A673 (cell line): ENCODE data around the gene MS4A10. TPM values are rescaled to one million over a fixed set of nuclear protein-coding genes. Genes with fewer than 3 reads are reported as not detected.

Experiments used
- BruUV-seq: library from RNA; stranded (reverse); fragments of 400-500 nt; replicated peaks from 2 replicates; lab custom pipeline; 2021; lab: Mats Ljungman, UMichigan
- CTCF ChIA-PET: fragments of 300-600 bp; sonication (Branson Sonifier 250); formaldehyde crosslinking; loops from one replicate; lab custom pipeline; 2022; ENCODE audit warnings: antibody characterized with exemption; lab: Charles Lee
- POLR2A ChIA-PET: fragments of 300-600 bp; sonication (Branson Sonifier 250); formaldehyde crosslinking; loops from one replicate; lab custom pipeline; 2022; ENCODE audit warnings: antibody characterized with exemption; ENCODE audit not compliant: low non-redundant PET; lab: Charles Lee
- DNase-seq: peaks from one replicate; pipeline ENCODE4 v3.0.0-alpha.2; 2015; ENCODE audit warnings: low spot score
- H3K27ac ChIP-seq: fragments of 200-600 bp; sonication (generic); 2 replicates; pipeline ENCODE4 v1.5.1; 2016; ENCODE audit warnings: mixed run types, low read depth, mild to moderate bottlenecking, mixed read lengths, antibody characterized with exemption, low read length; ENCODE audit not compliant: poor library complexity, severe bottlenecking
- H3K27me3 ChIP-seq: fragments of 200-600 bp; sonication (generic); replicated peaks from 2 replicates; pipeline ENCODE4 v1.6.1; 2017; ENCODE audit warnings: mixed run types, low read depth, mild to moderate bottlenecking, mixed read lengths, antibody characterized with exemption, low read length; ENCODE audit not compliant: insufficient read depth, poor library complexity
- H3K36me3 ChIP-seq: fragments of 200-600 bp; sonication (generic); 2 replicates; pipeline ENCODE4 v1.6.1; 2016; ENCODE audit warnings: mixed run types, mild to moderate bottlenecking, mixed read lengths, antibody characterized with exemption, low read length; ENCODE audit not compliant: insufficient read depth, poor library complexity, severe bottlenecking
- H3K4me1 ChIP-seq: fragments of 200-600 bp; sonication (generic); 2 replicates; pipeline ENCODE4 v1.6.1; 2017; ENCODE audit warnings: mixed run types, mild to moderate bottlenecking, mixed read lengths, antibody characterized with exemption, low read length; ENCODE audit not compliant: insufficient read depth, poor library complexity, severe bottlenecking
- H3K4me3 ChIP-seq: fragments of 200-600 bp; sonication (generic); 2 replicates; pipeline ENCODE4 v1.5.1; 2016; ENCODE audit warnings: low read depth, mixed run types, mild to moderate bottlenecking, mixed read lengths, low read length; ENCODE audit not compliant: poor library complexity, severe bottlenecking
- H3K9me3 ChIP-seq: fragments of 200-600 bp; sonication (generic); 2 replicates; pipeline ENCODE4 v1.6.1; 2016; ENCODE audit warnings: mixed run types, low read depth, mild to moderate bottlenecking, mixed read lengths, antibody characterized with exemption, low read length; ENCODE audit not compliant: poor library complexity, severe bottlenecking
- EZH2 ChIP-seq: fragments of 200-600 bp; sonication (generic); IDR thresholded peaks from 2 replicates; pipeline ENCODE4 v1.6.1; 2017; ENCODE audit warnings: borderline replicate concordance, low read depth, mild to moderate bottlenecking, mixed read lengths, antibody characterized with exemption, low read length; ENCODE audit not compliant: poor library complexity, severe bottlenecking
- intact Hi-C: fragments of 100-400 bp; cut with micrococcal nuclease; formaldehyde crosslinking; loops from one replicate; pipeline ENCODE4 v1.10.0; 2022; ENCODE audit not compliant: unreplicated experiment
- total RNA-seq: library from RNA; stranded (reverse); gene quantifications from 2 replicates; pipeline ENCODE4 v1.2.3, GENCODE V29; 2021
- TF ChIP-seq, protein P1 (sequence below): fragments of 300-800, 200-600 bp; sonication (generic); conservative IDR thresholded peaks from 2 replicates; pipeline ENCODE4 v1.5.1; 2017; ENCODE audit warnings: low read depth, mild to moderate bottlenecking, antibody characterized with exemption, low read length, moderate library complexity, mixed read lengths

The MS4A10 gene
- total RNA-seq, 1 experiment from 2014 or later, result not detected

DNA sequence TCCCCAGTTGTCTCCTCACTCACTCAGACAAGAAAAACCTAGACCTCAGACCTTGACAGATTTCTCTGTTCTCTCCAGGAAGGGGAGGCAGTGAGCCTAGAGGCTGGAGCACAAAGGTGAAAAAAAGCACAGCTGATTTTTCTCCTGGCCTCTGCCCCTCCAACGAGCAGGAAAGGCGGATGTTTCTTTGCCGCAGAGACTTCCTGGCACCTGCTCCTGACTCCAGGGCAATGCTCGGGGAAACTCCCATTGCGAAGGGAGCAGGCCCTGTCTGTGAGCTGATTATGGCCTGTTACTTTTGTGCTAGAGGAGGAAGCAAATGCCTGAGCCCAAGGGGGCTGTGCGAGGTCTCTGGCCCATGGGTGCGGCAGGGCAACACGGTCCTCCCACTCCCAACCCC is 25.4 kb downstream of the MS4A10 start:
- intact Hi-C loops, result no loop called here
- CTCF ChIA-PET, result no interaction called here
- H3K27ac ChIP-seq, result no peak overlapping the region
- H3K9me3 ChIP-seq, result no peaks in the 10 kb centered on the region
- TF ChIP-seq, protein P1, sequence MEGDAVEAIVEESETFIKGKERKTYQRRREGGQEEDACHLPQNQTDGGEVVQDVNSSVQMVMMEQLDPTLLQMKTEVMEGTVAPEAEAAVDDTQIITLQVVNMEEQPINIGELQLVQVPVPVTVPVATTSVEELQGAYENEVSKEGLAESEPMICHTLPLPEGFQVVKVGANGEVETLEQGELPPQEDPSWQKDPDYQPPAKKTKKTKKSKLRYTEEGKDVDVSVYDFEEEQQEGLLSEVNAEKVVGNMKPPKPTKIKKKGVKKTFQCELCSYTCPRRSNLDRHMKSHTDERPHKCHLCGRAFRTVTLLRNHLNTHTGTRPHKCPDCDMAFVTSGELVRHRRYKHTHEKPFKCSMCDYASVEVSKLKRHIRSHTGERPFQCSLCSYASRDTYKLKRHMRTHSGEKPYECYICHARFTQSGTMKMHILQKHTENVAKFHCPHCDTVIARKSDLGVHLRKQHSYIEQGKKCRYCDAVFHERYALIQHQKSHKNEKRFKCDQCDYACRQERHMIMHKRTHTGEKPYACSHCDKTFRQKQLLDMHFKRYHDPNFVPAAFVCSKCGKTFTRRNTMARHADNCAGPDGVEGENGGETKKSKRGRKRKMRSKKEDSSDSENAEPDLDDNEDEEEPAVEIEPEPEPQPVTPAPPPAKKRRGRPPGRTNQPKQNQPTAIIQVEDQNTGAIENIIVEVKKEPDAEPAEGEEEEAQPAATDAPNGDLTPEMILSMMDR, result no peak
- TF ChIP-seq EZH2, result no peak
- no peaks in the 10 kb centered on the region for H3K4me1 ChIP-seq
- DNase-seq, result no peak
- H3K36me3 ChIP-seq, result no peaks in the 10 kb centered on the region
- no peak overlapping the region for H3K4me3 ChIP-seq
- no TSS peak for BruUV-seq
- H3K27me3 ChIP-seq, result no peaks in the 10 kb centered on the region
- POLR2A ChIA-PET, result no interaction called here

DNA sequence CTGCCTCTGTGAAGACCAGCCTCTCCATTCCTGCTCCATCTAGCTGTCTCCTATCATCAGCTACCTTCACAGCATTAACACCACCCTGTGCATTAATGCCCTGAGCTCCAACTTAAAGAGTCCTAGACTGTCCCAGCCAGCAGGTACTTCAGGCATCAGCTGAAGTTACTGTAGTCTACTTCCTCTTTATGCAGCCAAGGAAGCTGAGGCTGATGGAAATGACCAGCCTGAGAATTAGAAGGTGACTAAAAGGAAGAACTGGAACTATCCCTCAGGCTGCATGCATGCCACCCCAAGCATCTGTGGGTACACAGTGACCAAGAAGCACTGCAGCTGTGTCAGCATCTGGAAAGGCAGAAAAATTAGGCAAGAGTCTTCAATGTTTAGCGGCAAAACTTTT is 28.2 kb downstream of the MS4A10 start:
- Histone ChIP-seq H3K27me3 (no peaks in the 10 kb centered on the region), H3K4me1 (no peaks in the 10 kb centered on the region), H3K27ac (no peak overlapping the region), H3K36me3 (no peaks in the 10 kb centered on the region), H3K9me3 (peaks cover 9% of the 10 kb centered on the region), H3K4me3 (no peak overlapping the region)
- ChIA-PET POLR2A (no interaction called here), CTCF (no interaction called here)
- no peak for TF ChIP-seq EZH2
- TF ChIP-seq, protein P1, result no peak
- no TSS peak for BruUV-seq
- no peak for DNase-seq
- intact Hi-C loops, result no loop called here

GRCh38 chr11:60814112-60814511 is 29.0 kb downstream of the MS4A10 start:
- DNase-seq, result no peak
- Histone ChIP-seq H3K9me3 (peaks cover 9% of the 10 kb centered on the region), H3K4me1 (no peaks in the 10 kb centered on the region), H3K4me3 (no peak overlapping the region), H3K27ac (no peak overlapping the region), H3K27me3 (no peaks in the 10 kb centered on the region), H3K36me3 (no peaks in the 10 kb centered on the region)
- ChIA-PET POLR2A (no interaction called here), CTCF (no interaction called here)
- no peak for TF ChIP-seq EZH2
- TF ChIP-seq, protein P1, result no peak
- intact Hi-C loops, result no loop called here
- BruUV-seq, result no TSS peak
